Peyer's patch (tissue), 4 donors: ENCODE data around the gene DSC2. TPM values are rescaled to one million over a fixed set of nuclear protein-coding genes. Genes with fewer than 3 reads are reported as not detected.

Experiments used
- DNase-seq, 3 donors: peaks; one replicate each; pipeline ENCODE4 v3.0.0-alpha.2; 2017 to 2019
- H3K27ac ChIP-seq, 4 donors: fragments of 200-600 bp; sonication (generic); one replicate each; pipeline ENCODE4 v1.5.1; 2016 to 2019
- H3K27me3 ChIP-seq, 2 donors: fragments of 200-600 bp; sonication (generic); one replicate each; pipeline ENCODE4 v1.5.1; 2019
- H3K36me3 ChIP-seq, 3 donors: fragments of 200-600 bp; sonication (generic); one replicate each; pipeline ENCODE4 v1.5.1; 2016 to 2019
- H3K4me1 ChIP-seq, 4 donors: fragments of 200-600 bp; sonication (generic); one replicate each; pipeline ENCODE4 v1.5.1; 2016 to 2019
- H3K4me3 ChIP-seq, 4 donors: fragments of 200-600 bp; sonication (generic); 1 replicate in 3 of 4; 2 replicates in 1 of 4; pipeline ENCODE4 v1.5.1; 2016 to 2019; ENCODE audit warnings: mild to moderate bottlenecking in 1 of 4
- H3K9me3 ChIP-seq, 4 donors: fragments of 200-600 bp; sonication (generic); one replicate each; pipeline ENCODE4 v1.5.1; 2016 to 2019; ENCODE audit warnings: mild to moderate bottlenecking in 1 of 4
- POLR2A ChIP-seq, 2 donors: fragments of 450-650 bp; IDR thresholded peaks; one replicate each; pipeline ENCODE4 v1.5.1; 2017; ENCODE audit warnings: antibody characterized with exemption in 2 of 2, mild to moderate bottlenecking in 2 of 2, moderate library complexity in 2 of 2
- total RNA-seq, 4 donors: library from RNA; depleted of rRNA; stranded (reverse); fragments of >200 nt; gene quantifications; one replicate each; pipeline ENCODE4 v1.1.0, GENCODE V29; 2016
- TF ChIP-seq, protein P1 (sequence below), 6 experiments: fragments of 450-650 bp in 4 of 6; fragments of 200-600 bp in 2 of 6; sonication (generic) in 1 of 6; IDR thresholded peaks; one replicate each; pipeline ENCODE4 v1.5.1; 2017 to 2019; ENCODE audit warnings: antibody characterized with exemption in 6 of 6, mild to moderate bottlenecking in 3 of 6, moderate library complexity in 1 of 6

The DSC2 gene
- total RNA-seq, 4 donors from 2014 or later, result 9.9 to 90.0 (median 59.6) TPM

DNA sequence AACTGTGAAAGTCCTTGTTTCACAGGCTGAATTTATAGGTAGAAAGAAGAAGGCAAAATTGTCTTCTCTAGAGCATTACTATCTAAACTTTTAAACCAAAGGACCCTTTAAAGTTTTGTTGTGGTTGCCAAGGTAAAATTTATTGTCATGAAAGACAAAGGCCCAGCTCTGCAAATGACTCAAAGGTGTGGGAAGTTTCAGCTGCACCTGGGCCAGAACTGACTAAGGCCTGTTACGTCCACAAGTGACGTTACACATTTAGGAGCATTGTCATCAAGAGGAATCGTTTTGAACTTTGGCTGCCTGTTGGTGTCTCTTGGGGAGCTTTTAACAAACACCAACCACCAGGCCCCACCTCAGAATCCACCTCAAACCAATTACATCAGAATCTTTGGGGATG, 51.6 kb downstream of the DSC2 start:
- Histone ChIP-seq H3K4me3 (no peak overlapping the region), H3K27me3 (no peaks in the 10 kb centered on the region), H3K9me3 (no peaks in the 10 kb centered on the region), H3K27ac (no peak overlapping the region), H3K4me1 (no peaks in the 10 kb centered on the region), H3K36me3 (no peaks in the 10 kb centered on the region)
- TF ChIP-seq, protein P1, sequence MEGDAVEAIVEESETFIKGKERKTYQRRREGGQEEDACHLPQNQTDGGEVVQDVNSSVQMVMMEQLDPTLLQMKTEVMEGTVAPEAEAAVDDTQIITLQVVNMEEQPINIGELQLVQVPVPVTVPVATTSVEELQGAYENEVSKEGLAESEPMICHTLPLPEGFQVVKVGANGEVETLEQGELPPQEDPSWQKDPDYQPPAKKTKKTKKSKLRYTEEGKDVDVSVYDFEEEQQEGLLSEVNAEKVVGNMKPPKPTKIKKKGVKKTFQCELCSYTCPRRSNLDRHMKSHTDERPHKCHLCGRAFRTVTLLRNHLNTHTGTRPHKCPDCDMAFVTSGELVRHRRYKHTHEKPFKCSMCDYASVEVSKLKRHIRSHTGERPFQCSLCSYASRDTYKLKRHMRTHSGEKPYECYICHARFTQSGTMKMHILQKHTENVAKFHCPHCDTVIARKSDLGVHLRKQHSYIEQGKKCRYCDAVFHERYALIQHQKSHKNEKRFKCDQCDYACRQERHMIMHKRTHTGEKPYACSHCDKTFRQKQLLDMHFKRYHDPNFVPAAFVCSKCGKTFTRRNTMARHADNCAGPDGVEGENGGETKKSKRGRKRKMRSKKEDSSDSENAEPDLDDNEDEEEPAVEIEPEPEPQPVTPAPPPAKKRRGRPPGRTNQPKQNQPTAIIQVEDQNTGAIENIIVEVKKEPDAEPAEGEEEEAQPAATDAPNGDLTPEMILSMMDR (IDR thresholded peaks at IDR 0.05), result no peak
- TF ChIP-seq POLR2A (IDR thresholded peaks at IDR 0.05), result no peak
- DNase-seq, result no peak

DNA sequence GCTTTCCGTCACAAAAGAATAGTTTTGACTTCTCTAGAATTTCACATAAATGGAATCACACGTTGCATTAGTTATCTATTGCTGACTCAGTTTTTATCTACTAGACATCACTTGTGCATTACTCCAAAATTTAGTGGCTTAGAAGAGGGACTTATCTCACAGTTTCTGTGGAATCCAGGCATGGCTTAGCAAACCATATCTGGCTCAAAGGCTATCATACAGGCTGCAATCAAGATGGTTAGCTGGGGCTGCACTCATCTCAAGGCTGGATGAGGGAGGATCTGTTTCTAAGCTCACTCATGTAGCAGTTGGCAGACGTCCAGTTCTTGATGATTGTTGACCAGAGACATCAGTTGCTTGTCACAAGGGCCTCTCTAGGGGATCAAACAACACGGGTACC, 53.0 kb downstream of the DSC2 start:
- no peaks in the 10 kb centered on the region for H3K27me3 ChIP-seq
- H3K4me3 ChIP-seq, result no peak overlapping the region
- no peak for DNase-seq
- TF ChIP-seq, protein P1 (IDR thresholded peaks at IDR 0.05), result no peak
- TF ChIP-seq POLR2A (IDR thresholded peaks at IDR 0.05), result no peak
- no peak overlapping the region for H3K27ac ChIP-seq
- no peaks in the 10 kb centered on the region for H3K36me3 ChIP-seq
- no peaks in the 10 kb centered on the region for H3K9me3 ChIP-seq
- H3K4me1 ChIP-seq, result no peaks in the 10 kb centered on the region

DNA sequence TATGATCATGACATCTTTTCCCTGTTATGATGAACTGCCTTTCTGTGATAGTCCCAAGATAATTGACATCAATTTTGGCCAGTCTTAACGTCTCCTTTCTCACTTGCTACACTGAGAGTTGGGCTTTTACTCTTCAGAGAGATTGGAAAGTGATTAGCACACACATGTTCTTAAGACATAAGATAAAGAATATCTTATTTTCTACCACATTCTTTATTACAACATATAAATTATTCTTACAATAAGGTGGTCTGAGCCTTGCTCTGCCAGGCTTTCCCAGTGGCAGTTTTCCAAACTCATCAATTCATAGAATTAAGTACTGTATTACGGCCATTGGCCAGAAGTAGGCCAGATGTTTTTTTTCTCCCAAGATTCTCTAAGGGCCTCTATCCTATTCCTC, 54.0 kb downstream of the DSC2 start:
- TF ChIP-seq POLR2A (IDR thresholded peaks at IDR 0.05), result no peak
- TF ChIP-seq, protein P1 (IDR thresholded peaks at IDR 0.05), result no peak
- H3K4me1 ChIP-seq, result no peaks in the 10 kb centered on the region
- no peaks in the 10 kb centered on the region for H3K9me3 ChIP-seq
- H3K4me3 ChIP-seq, result no peak overlapping the region
- no peak for DNase-seq
- no peaks in the 10 kb centered on the region for H3K36me3 ChIP-seq
- no peaks in the 10 kb centered on the region for H3K27me3 ChIP-seq
- no peak overlapping the region for H3K27ac ChIP-seq

DNA sequence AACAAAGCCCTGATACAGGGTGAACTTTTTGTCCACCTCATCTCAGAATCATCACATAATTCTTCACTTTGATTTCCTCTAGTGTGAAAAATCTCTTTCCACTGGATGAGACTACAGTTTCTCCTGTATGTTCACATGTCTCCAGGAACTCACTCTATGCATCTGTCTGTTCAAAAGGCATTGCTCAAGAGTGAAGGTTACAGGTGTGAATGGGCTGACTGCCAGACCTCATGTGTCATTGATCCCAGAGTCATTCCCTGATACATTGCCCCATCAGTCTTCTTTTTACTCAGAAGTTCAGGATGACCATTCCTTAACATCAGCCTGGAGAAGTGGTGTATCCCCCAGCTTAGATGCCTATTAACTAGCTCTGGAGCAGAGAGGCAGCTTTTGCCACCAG, 55.3 kb downstream of the DSC2 start:
- peak in 1 of 3 donors; percentile 78 for DNase-seq
- Histone ChIP-seq H3K4me1 (peaks cover 0 to 11% (median 0%) of the 10 kb centered on the region in 4 donors), H3K27ac (no peak overlapping the region), H3K36me3 (no peaks in the 10 kb centered on the region), H3K9me3 (peaks cover 0 to 7% (median 0%) of the 10 kb centered on the region in 4 donors), H3K4me3 (no peak overlapping the region), H3K27me3 (peaks cover 0 to 4% of the 10 kb centered on the region in 2 donors)
- no peak for TF ChIP-seq POLR2A (IDR thresholded peaks at IDR 0.05)
- TF ChIP-seq, protein P1 (IDR thresholded peaks at IDR 0.05), result no peak

DNA sequence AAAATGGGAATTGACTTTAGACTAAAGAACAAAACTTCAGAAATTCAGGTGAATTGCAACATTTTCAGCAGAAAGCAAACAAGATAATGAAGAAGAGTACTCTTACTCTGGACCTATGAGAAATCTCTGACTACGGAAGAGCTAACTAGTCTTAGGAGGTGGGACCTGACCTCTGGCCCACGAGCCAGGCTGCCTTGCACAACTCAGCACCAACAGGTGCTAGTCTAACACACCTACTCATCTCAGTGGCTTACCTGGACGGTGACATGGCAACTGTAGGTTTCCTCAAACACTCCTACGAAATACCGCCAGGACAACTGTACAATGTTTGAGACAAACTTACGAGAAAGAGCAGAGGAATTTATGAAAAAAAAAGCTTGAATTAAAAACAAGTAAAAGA, 56.6 kb downstream of the DSC2 start:
- Histone ChIP-seq H3K27ac (no peak overlapping the region), H3K9me3 (peaks cover 0 to 7% (median 0%) of the 10 kb centered on the region in 4 donors), H3K27me3 (peaks cover 0 to 17% of the 10 kb centered on the region in 2 donors)

More for the DNA sequence above, 56.6 kb downstream of the DSC2 start:
- TF ChIP-seq, protein P1 (IDR thresholded peaks at IDR 0.05), result no peak
- TF ChIP-seq POLR2A (IDR thresholded peaks at IDR 0.05), result no peak
- no peak overlapping the region for H3K4me3 ChIP-seq
- no peak for DNase-seq
- peaks cover 0 to 24% (median 0%) of the 10 kb centered on the region in 4 donors for H3K4me1 ChIP-seq
- no peaks in the 10 kb centered on the region for H3K36me3 ChIP-seq
